Immature natural killer cell (primary cell): Measurements from ENCODE around the gene ZBTB7A. TPM values are rescaled to one million over a fixed set of nuclear protein-coding genes. Genes with fewer than 3 reads are reported as not detected.
"Not testable (repeated sequence)": the region's sequence is repeated elsewhere in the genome, so short reads cannot be mapped to it uniquely, and the experiment has no call there.

ENCODE experiments used
- DNase-seq, 3 donors: peaks; one replicate each; pipeline ENCODE4 v3.0.0; 2022; ENCODE audit warnings: mixed read lengths in 1 of 3
- H3K27ac Mint-ChIP-seq, 6 donors: one replicate each; pipeline ENCODE4 v1.8.0; 2020; ENCODE audit warnings: mixed read lengths in 6 of 6, mild to moderate bottlenecking in 5 of 6, inconsistent platforms in 4 of 6, moderate library complexity in 3 of 6
- H3K27me3 Mint-ChIP-seq, 3 donors: one replicate each; pipeline ENCODE4 v1.8.0; 2020 to 2021; ENCODE audit warnings: low read depth in 3 of 3, mild to moderate bottlenecking in 3 of 3, mixed read lengths in 3 of 3, moderate library complexity in 3 of 3, inconsistent platforms in 1 of 3
- H3K36me3 Mint-ChIP-seq, 3 donors: one replicate each; pipeline ENCODE4 v1.8.0; 2020; ENCODE audit warnings: mixed read lengths in 3 of 3, inconsistent platforms in 2 of 3, mild to moderate bottlenecking in 2 of 3
- H3K4me1 Mint-ChIP-seq, 2 donors: one replicate each; pipeline ENCODE4 v1.8.0; 2020; ENCODE audit warnings: inconsistent platforms in 2 of 2, mild to moderate bottlenecking in 2 of 2, mixed read lengths in 2 of 2, moderate library complexity in 1 of 2
- H3K4me3 Mint-ChIP-seq, 5 donors: one replicate each; pipeline ENCODE4 v1.8.0; 2020; ENCODE audit warnings: mild to moderate bottlenecking in 5 of 5, mixed read lengths in 5 of 5, inconsistent platforms in 3 of 5, moderate library complexity in 3 of 5
- H3K9me3 Mint-ChIP-seq, 6 donors: one replicate each; pipeline ENCODE4 v1.8.0; 2020; ENCODE audit warnings: mild to moderate bottlenecking in 6 of 6, mixed read lengths in 6 of 6, inconsistent platforms in 4 of 6, moderate library complexity in 3 of 6
- polyA plus RNA-seq, 3 donors: library from polyadenylated mRNA; unstranded; fragments of 300-500 nt; fragmentation: Illumina TruSeq; gene quantifications; one replicate each; pipeline ENCODE4 v1.2.3, GENCODE V29; 2021

Gene ZBTB7A
- polyA plus RNA-seq, 3 donors from 2014 or later = 10.2 to 62.3 (median 29.0) TPM

DNA sequence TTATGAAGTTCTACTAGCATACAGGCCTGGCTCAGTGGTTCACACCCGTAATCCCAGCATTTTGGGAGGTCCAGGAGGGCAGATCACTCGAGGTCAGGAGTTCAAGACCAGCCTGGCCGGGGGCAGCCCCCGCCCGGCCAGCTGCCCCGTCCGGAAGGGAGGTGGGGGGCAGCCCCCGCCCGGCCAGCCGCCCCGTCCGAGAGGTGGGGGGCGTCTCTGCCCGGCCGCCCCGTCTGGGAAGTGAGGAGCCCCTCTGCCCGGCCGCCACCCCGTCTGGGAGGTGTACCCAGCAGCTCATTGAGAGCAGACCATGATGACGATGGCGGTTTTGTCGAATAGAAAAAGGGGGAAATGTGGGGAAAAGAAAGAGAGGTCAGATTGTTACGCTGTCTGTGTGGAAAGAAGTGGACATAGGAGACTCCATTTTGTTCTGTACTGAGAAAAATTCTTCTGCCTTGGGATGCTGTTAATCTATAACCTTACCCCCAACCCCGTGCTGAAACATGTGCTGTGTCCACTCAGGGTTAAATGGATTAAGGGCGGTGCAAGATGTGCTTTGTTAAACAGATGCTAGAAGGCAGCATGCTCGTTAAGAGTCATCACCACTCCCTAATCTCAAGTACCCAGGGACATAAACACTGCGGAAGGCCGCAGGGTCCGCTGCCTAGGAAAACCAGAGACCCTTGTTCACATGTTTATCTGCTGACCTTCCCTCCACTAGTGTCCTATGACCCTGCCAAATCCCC lies 67.9 kb downstream of the ZBTB7A start:
- H3K36me3 Mint-ChIP-seq, H3K9me3 Mint-ChIP-seq, H3K27ac Mint-ChIP-seq, H3K27me3 Mint-ChIP-seq, H3K4me3 Mint-ChIP-seq, DNase-seq, H3K4me1 Mint-ChIP-seq: not testable (repeated sequence)

DNA sequence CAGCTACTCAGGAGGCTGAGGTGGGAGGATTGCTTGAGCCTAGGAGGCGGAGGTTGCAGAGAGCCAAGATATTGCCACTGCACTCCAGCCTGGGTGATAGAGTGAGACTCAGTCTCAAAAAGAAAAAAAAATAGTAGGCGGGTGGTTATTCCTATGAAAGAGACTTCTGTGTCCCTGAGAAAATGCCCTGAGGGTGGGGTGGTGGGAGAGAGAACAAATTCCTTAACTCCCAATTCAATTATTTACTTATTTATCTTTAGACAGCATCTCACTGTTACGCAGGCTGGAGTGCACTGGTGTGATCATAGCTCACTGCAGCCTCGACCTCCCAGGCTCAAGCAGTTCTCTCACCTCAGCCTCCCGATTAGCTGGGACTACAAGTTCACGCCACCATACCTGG lies 71.1 kb downstream of the ZBTB7A start:
- Mint-ChIP-seq H3K36me3 (no peaks in the 10 kb centered on the region), H3K27me3 (peaks cover 0 to 2% (median 0%) of the 10 kb centered on the region in 3 donors), H3K4me3 (no peak overlapping the region), H3K9me3 (no peaks in the 10 kb centered on the region), H3K27ac (no peak overlapping the region), H3K4me1 (peaks cover 0 to 2% of the 10 kb centered on the region in 2 donors)
- DNase-seq = no peak

Other genes with a start within 250 kb of the ZBTB7A start
- gene ZFR2, start 197.9 kb downstream of the ZBTB7A start, polyA plus RNA-seq = 1 to 10 TPM; 2.1 to 5.4 (median 3.1) TPM
- not detected for gene ATCAY, start 186.2 kb downstream of the ZBTB7A start, polyA plus RNA-seq
- gene NMRK2, start 133.8 kb downstream of the ZBTB7A start, polyA plus RNA-seq = not detected
- 10 to 100 TPM; 28.3 to 45.3 (median 29.6) TPM for gene DAPK3, start 95.8 kb downstream of the ZBTB7A start, polyA plus RNA-seq
- gene EEF2, start 81.4 kb downstream of the ZBTB7A start, polyA plus RNA-seq = 100 to 1,000 TPM; 167 to 381 (median 325) TPM
- gene PIAS4, start 59.2 kb downstream of the ZBTB7A start, polyA plus RNA-seq = 1 to 10 TPM; 6.1 to 8.5 (median 7.3) TPM
- 10 to 100 TPM; 75.5 to 96.0 (median 86.6) TPM for gene MAP2K2, start 57.2 kb upstream of the ZBTB7A start, polyA plus RNA-seq
- gene CREB3L3, start 86.7 kb upstream of the ZBTB7A start, polyA plus RNA-seq = not detected
- gene SIRT6, start 115.7 kb upstream of the ZBTB7A start, polyA plus RNA-seq = 1 to 10 TPM in 2 of 3 donors, under 1 TPM in 1; 0.86 to 7.4 (median 1.4) TPM
- under 1 TPM in 1 of 3 donors, not detected in 2; 0.24 TPM for gene ANKRD24, start 115.8 kb upstream of the ZBTB7A start, polyA plus RNA-seq
- not detected for gene EBI3, start 162.6 kb upstream of the ZBTB7A start, polyA plus RNA-seq
- 10 to 100 TPM; 13.8 to 42.4 (median 16.9) TPM for gene YJU2, start 180.2 kb upstream of the ZBTB7A start, polyA plus RNA-seq
- not detected for gene SHD, start 212.4 kb upstream of the ZBTB7A start, polyA plus RNA-seq
- 100 to 1,000 TPM in 1 of 3 donors, 10 to 100 TPM in 2; 85.3 to 116 (median 86.1) TPM for gene TMIGD2, start 235.5 kb upstream of the ZBTB7A start, polyA plus RNA-seq
- 10 to 100 TPM; 10.1 to 23.8 (median 12.8) TPM for gene FSD1, start 237.7 kb upstream of the ZBTB7A start, polyA plus RNA-seq